Hepatocyte (in vitro differentiated cells): ENCODE measurements around the gene RIN3.

Experiments
- CTCF ChIP-seq: fragments of 200-600 bp; sonication (generic); IDR thresholded peaks from 2 replicates; pipeline ENCODE4 v1.5.1; 2016; ENCODE audit warnings: antibody characterized with exemption, mild to moderate bottlenecking; ENCODE audit not compliant: poor library complexity
- EZH2 ChIP-seq: fragments of 200-600 bp; sonication (generic); IDR thresholded peaks from 2 replicates; pipeline ENCODE4 v1.6.1; 2016; ENCODE audit warnings: antibody characterized with exemption, mild to moderate bottlenecking, borderline replicate concordance

- TF ChIP-seq CTCF (no peak), EZH2 (no peak)
Measured at GRCh38 chr14:92694807-92695206, 181.2 kb downstream of the RIN3 start.
